Measurements from ENCODE around the gene RAD9A.

- TF ChIP-seq, protein P1, sequence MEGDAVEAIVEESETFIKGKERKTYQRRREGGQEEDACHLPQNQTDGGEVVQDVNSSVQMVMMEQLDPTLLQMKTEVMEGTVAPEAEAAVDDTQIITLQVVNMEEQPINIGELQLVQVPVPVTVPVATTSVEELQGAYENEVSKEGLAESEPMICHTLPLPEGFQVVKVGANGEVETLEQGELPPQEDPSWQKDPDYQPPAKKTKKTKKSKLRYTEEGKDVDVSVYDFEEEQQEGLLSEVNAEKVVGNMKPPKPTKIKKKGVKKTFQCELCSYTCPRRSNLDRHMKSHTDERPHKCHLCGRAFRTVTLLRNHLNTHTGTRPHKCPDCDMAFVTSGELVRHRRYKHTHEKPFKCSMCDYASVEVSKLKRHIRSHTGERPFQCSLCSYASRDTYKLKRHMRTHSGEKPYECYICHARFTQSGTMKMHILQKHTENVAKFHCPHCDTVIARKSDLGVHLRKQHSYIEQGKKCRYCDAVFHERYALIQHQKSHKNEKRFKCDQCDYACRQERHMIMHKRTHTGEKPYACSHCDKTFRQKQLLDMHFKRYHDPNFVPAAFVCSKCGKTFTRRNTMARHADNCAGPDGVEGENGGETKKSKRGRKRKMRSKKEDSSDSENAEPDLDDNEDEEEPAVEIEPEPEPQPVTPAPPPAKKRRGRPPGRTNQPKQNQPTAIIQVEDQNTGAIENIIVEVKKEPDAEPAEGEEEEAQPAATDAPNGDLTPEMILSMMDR (IDR thresholded peaks at IDR 0.05; ENCODE audit: low read depth, low read length): no peak
- no peak for TF ChIP-seq MYC (IDR thresholded peaks at IDR 0.05; ENCODE audit: low read depth, low read length)
Measured at GRCh38 chr11:67441731-67442351, 50.1 kb downstream of the RAD9A start.

Data from NB4 (cell line).